K562 (cell line): ENCODE measurements around the gene TAS2R8.

Experiments
- CTCF ChIP-seq, 3 experiments: IDR thresholded peaks in 2 of 3; conservative IDR thresholded peaks in 1 of 3; 2 replicates each; pipeline ENCODE4 v1.5.1; 2011 to 2012; ENCODE audit warnings: low read length in 3 of 3, mild to moderate bottlenecking in 3 of 3, control low read depth in 2 of 3, improper control_type of control experiment in 1 of 3, inconsistent platforms in 1 of 3, low read depth in 1 of 3, mixed read lengths in 1 of 3, moderate library complexity in 1 of 3; ENCODE audit not compliant: insufficient read depth in 2 of 3
- MEF2A ChIP-seq: IDR thresholded peaks from 2 replicates; pipeline ENCODE4 v1.6.1; 2011; ENCODE audit warnings: low read depth, mild to moderate bottlenecking, low read length, moderate library complexity; ENCODE audit not compliant: control insufficient read depth

- TF ChIP-seq CTCF (IDR thresholded peaks at IDR 0.05 in 2 of 3, conservative IDR thresholded peaks at IDR 0.05 in 1 of 3; ENCODE audit: insufficient read depth in 2 of 3, low read depth in 1 of 3, low read length in 3 of 3) (no peak), MEF2A (no peak)
Observed at GRCh38 chr12:10849425-10849878, 42.4 kb upstream of the TAS2R8 start, which contains the start of gene PRR4.
